Kidney (tissue), 14 donors: Measurements from ENCODE around the gene GINS2. TPM values are rescaled to one million over a fixed set of nuclear protein-coding genes. Genes with fewer than 3 reads are reported as not detected.

Experiments
- DNase-seq, 5 donors: peaks; one replicate each; pipeline ENCODE4 v3.0.0-alpha.2; 2013 to 2020
- FAIRE-seq: peaks from 2 replicates; lab custom pipeline; 2012; peaks lifted over from hg19 to GRCh38; lab: Jason Lieb, UNC
- H3K27ac ChIP-seq, 2 donors: one replicate each; pipeline ENCODE4 v1.7.0; 2013; ENCODE audit warnings: low read depth in 2 of 2, low read length in 2 of 2, inconsistent platforms in 1 of 2
- H3K27me3 ChIP-seq: one replicate; pipeline ENCODE4 v1.7.1; 2013; ENCODE audit warnings: low read length, inconsistent platforms; ENCODE audit not compliant: control insufficient read depth, insufficient read depth
- H3K36me3 ChIP-seq, 3 donors: one replicate each; pipeline versions ENCODE4 v1.7.0 to v1.7.1; 2013; ENCODE audit warnings: low read length in 3 of 3, control low read depth in 1 of 3, inconsistent platforms in 1 of 3; ENCODE audit not compliant: insufficient read depth in 3 of 3, control insufficient read depth in 2 of 3
- H3K4me1 ChIP-seq, 3 donors: one replicate each; pipeline versions ENCODE4 v1.7.0 to v1.7.1; 2013; ENCODE audit warnings: low read length in 3 of 3, inconsistent platforms in 1 of 3, low read depth in 1 of 3; ENCODE audit not compliant: control insufficient read depth in 2 of 3, insufficient read depth in 2 of 3
- H3K4me3 ChIP-seq, 3 donors: one replicate each; pipeline versions ENCODE4 v1.7.0 to v1.8.1; 2013; ENCODE audit warnings: low read length in 3 of 3, control low read depth in 1 of 3, inconsistent platforms in 1 of 3
- H3K9ac ChIP-seq, 3 donors: one replicate each; pipeline versions ENCODE4 v1.7.0 to v1.7.1; 2013; ENCODE audit warnings: low read length in 3 of 3, control low read depth in 1 of 3, inconsistent platforms in 1 of 3
- H3K9me3 ChIP-seq, 3 donors: one replicate each; pipeline versions ENCODE4 v1.7.0 to v1.7.1; 2013; ENCODE audit warnings: low read length in 3 of 3, control low read depth in 1 of 3, inconsistent platforms in 1 of 3; ENCODE audit not compliant: control insufficient read depth in 2 of 3, insufficient read depth in 1 of 3
- intact Hi-C: fragments of 100-400 bp; cut with DNase I; formaldehyde crosslinking; loops from one replicate; pipeline ENCODE4 v1.11.1; 2022
- polyA plus RNA-seq: library from polyadenylated mRNA; stranded (reverse); fragments of 350-450 nt; fragmentation: Illumina TruSeq; extraction: RNeasy Lipid Tissue Mini Kit (QIAGEN cat#74804); gene quantifications from one replicate; pipeline ENCODE4 v1.2.3, GENCODE V29; 2014; ENCODE audit warnings: low read depth, low replicate concordance; ENCODE audit not compliant: insufficient read depth
- total RNA-seq: library from RNA; stranded (reverse); fragmentation: NEBNext Ultra II Directional; extraction: Animal tissue kit (Norgen Biotek cat#: 25700); gene quantifications from one replicate; pipeline ENCODE4 v1.2.1, GENCODE V29; 2021
- TF ChIP-seq, protein P1 (sequence below): IDR thresholded peaks from 3 replicates; pipeline ENCODE4 v1.5.1; 2012; ENCODE audit warnings: mild to moderate bottlenecking, moderate library complexity, borderline replicate concordance; ENCODE audit not compliant: insufficient read depth; ENCODE audit errors: extremely low read depth
- donor health status: control.
- donor health status: control.
- donor health status: control.
- donor health status: control.
- donor health status: control.
- donor health status: DM: yes; HTN: yes; CAD: no.
- donor health status: Normal renal cell carcinoma (clear cell type).

The GINS2 gene
- total and polyA plus RNA-seq, 2 donors from 2014 or later = 0.88 to 0.97 TPM

DNA sequence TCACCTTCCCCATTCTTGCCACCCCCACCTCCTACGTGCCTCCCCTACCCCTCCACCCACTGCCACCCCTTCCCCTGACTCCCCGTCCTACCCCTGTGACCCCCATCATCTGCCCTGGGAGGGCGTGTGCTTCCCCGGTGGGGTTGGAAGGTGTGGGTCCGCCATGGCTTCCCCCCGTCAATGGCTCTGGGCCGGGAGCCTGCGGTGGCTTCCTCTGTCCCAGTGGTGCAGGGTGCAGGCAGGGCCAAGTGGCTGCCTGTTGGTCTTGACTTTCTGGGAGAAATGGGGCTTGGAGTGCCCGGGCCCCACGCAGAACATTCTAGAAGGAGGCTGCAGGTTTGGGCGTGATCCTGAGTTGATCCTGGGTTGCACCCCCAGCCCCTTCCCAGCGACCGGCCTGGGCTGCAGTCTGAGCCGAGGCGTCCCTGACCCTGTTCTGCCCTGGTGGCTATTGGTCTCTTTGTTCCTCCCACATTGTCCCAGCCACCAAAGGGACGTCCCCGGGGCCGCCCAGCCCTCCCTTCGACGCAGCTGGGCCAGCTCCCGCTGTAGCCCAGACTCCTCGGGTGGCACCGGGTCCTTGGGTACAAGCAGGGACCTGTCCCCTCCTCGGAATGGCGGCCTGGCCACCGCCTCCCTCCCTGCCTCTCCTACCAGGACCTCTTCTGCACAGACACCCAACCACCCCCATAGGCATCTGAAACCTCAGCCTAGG, 49.9 kb downstream of the GINS2 start:
- H3K9me3 ChIP-seq = no peaks in the 10 kb centered on the region
- no peak overlapping the region for H3K27ac ChIP-seq
- FAIRE-seq (no peak), DNase-seq (no peak)
- TF ChIP-seq, protein P1, sequence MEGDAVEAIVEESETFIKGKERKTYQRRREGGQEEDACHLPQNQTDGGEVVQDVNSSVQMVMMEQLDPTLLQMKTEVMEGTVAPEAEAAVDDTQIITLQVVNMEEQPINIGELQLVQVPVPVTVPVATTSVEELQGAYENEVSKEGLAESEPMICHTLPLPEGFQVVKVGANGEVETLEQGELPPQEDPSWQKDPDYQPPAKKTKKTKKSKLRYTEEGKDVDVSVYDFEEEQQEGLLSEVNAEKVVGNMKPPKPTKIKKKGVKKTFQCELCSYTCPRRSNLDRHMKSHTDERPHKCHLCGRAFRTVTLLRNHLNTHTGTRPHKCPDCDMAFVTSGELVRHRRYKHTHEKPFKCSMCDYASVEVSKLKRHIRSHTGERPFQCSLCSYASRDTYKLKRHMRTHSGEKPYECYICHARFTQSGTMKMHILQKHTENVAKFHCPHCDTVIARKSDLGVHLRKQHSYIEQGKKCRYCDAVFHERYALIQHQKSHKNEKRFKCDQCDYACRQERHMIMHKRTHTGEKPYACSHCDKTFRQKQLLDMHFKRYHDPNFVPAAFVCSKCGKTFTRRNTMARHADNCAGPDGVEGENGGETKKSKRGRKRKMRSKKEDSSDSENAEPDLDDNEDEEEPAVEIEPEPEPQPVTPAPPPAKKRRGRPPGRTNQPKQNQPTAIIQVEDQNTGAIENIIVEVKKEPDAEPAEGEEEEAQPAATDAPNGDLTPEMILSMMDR = no peak
- H3K4me3 ChIP-seq = no peak overlapping the region
- peaks cover 0 to 32% (median 0%) of the 10 kb centered on the region in 3 donors for H3K4me1 ChIP-seq
- H3K27me3 ChIP-seq = no peaks in the 10 kb centered on the region
- H3K9ac ChIP-seq = no peak overlapping the region
- no peaks in the 10 kb centered on the region for H3K36me3 ChIP-seq
- intact Hi-C loops = no loop called here

DNA sequence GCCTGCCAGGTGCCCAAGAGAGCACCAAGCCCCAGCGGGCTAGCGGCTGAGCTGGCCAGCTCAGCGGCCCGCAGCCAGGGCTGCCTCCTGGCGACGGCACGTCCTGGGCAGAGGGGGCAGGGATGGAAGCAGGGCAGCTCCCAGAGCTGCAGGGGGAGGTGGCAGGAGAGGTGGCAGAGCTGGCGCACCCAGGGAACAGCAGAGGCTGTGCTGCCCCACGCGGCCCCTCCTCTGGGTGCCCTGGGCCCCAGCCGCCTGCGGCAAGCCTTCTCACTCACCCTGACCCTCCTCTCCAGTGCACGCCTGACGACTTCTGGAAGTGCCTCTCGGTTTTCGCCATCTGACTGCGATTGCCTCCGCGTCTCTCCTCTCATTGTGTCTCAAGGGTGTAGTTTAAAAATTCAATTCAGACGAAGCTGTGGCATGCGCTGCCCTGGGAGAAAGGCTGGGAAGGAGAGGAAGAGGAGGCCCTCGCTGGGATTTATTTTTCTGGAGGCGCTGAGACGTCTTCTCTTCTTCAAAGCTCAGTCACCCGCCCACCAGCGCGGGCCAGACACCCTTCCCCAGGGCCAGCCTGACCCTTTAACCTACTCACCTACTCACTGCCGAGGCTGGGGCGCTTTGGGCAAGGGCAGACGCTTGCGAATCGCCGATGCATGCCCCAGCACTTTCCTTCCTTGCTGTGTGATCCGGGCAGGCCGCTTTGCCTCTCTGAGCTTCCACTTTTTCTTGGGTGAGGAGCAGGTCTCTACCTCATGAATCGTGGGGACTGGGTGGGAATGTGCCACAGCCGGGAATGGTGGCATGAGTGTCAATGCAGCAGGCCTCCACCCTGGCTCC, 50.7 kb downstream of the GINS2 start:
- FAIRE-seq (no peak), DNase-seq (peak in 3 of 5 donors; percentile 65 to 94 (median 75))
- intact Hi-C loops = no loop called here
- Histone ChIP-seq H3K36me3 (no peaks in the 10 kb centered on the region), H3K9ac (no peak overlapping the region), H3K27me3 (no peaks in the 10 kb centered on the region), H3K9me3 (no peaks in the 10 kb centered on the region), H3K4me1 (peaks cover 0 to 32% (median 0%) of the 10 kb centered on the region in 3 donors), H3K4me3 (no peak overlapping the region), H3K27ac (peak overlapping the region in 1 of 2 donors; percentile 47)
- TF ChIP-seq, protein P1 = no peak

DNA sequence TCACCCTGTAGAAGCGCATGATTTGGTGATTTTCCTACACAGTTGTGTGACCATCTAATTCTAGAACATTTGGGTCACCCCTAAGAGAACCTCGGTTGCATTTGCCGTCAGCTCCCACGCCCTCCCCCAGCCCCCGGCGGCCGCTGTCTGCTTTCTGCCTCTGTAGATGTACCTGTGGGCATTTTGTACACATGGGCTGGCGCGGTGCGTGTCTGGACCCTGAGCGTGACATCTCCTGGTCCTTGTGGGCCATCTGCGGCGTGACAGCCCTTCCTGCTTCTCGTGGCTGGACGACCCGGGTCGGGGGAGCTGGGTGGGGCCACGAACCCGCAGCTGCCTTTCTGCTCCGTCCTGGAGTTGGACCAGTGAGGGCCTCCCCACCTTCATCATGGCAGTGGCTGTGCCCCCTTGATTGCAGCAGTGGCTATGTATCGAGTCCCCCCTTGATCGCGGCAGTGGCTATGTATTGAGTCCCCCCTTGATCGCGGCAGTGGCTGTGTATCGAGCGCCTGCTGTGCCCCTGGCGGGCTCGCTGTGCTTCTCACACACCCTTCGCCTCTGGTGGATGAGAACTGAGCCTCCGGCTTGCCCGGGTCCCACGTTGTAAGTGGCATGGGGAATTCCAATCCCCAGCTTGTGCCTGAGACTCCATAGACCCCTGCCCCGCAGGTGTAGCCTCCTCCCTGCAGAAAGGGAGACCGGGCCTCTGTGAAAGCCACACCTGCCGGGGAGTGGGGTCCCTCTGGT, 51.5 kb downstream of the GINS2 start:
- no peaks in the 10 kb centered on the region for H3K36me3 ChIP-seq
- no peaks in the 10 kb centered on the region for H3K9me3 ChIP-seq
- H3K27ac ChIP-seq = no peak overlapping the region
- TF ChIP-seq, protein P1 = no peak
- no peaks in the 10 kb centered on the region for H3K27me3 ChIP-seq
- no peak for FAIRE-seq
- H3K4me1 ChIP-seq = peaks cover 0 to 32% (median 0%) of the 10 kb centered on the region in 3 donors
- H3K9ac ChIP-seq = no peak overlapping the region
- intact Hi-C loops = no loop called here
- DNase-seq = peak in 1 of 5 donors; percentile 79
- no peak overlapping the region for H3K4me3 ChIP-seq
